HG03457 (cell line): Measurements from ENCODE around the gene OR2B2.
"Not testable (repeated sequence)": the region's sequence is repeated elsewhere in the genome, so short reads cannot be mapped to it uniquely, and the experiment has no call there.

Experiments
- ATAC-seq: cut with Tn5 transposase; IDR thresholded peaks from one replicate; pipeline ENCODE4 v1.9.1; 2021; ENCODE audit warnings: moderate number of reproducible peaks; ENCODE audit not compliant: unreplicated experiment

Gene OR2B2

DNA sequence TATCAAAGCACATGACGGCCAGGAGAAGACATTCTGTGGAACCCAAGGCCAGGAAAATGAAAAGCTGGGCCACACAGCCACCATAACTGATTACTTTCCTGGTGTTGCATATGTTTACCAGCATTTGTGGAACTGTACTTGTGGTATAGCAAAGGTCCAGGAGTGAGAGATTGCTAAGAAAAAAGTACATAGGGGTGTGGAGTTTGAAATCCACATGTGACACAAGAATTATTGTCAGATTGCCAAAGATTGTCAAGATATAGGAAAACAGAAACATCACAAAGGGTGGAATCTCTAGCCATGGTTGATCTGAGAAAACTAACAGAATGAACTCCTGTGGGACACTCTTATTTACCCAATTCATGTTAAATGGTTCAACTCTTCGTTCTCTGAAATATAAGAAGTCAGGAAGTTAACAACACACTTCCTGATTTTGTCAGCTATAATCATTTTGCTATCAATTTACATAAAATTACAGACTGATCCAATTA, at the start of gene OR2B2:
OR2B2 (minus strand) TSS at position 441 of the 491 bp plus-strand sequence; CDS start at position 364, 77 bp downstream.
- no peak for ATAC-seq

DNA sequence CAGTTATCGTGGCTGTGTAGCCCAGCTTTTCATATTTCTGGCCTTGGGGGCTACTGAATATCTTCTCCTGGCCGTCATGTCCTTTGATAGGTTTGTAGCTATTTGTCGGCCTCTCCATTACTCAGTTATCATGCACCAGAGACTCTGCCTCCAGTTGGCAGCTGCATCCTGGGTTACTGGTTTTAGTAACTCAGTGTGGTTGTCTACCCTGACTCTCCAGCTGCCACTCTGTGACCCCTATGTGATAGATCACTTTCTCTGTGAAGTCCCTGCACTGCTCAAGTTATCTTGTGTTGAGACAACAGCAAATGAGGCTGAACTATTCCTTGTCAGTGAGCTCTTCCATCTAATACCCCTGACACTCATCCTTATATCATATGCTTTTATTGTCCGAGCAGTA, 45.3 kb upstream of the OR2B2 start:
- ATAC-seq: no peak

DNA sequence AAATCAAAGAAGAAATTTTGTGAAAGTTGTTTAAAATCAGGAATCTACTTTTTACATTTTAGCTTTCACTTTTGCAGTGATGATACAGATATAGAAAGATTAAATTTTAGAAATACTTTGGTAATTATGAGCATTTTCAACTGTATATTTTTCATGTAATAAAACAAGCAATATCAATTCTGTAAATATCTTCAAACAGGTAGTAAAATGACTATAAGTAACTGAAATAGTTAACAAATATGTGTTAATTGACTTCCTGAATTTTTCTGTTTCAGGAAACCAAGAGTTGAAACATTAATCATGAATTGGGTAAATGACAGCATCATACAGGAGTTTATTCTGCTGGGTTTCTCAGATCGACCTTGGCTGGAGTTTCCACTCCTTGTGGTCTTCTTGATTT, 44.7 kb upstream of the OR2B2 start, which contains the start of gene OR2B6:
OR2B6 (plus strand) TSS at position 301 of the 400 bp plus-strand sequence; CDS start at position 301, 0 bp downstream.
- no peak for ATAC-seq

DNA sequence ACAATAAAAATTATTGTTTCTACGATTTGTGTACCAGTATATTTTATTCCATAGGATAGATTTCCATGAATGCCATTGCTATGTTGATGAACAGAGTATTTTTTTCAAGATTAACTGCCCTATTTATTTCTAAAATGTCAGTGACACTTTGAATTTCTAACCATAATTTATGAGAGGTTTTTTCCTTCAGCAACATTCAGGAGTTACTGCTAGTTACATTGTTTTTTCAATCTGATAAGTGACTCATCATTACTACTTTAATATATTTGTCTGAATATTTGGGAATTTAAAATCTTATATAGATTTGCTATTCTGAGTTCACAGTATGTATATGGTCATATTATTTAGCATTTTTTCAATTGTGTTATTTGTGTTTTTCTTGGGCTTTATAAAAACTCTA, 38.8 kb upstream of the OR2B2 start:
- no peak for ATAC-seq

DNA sequence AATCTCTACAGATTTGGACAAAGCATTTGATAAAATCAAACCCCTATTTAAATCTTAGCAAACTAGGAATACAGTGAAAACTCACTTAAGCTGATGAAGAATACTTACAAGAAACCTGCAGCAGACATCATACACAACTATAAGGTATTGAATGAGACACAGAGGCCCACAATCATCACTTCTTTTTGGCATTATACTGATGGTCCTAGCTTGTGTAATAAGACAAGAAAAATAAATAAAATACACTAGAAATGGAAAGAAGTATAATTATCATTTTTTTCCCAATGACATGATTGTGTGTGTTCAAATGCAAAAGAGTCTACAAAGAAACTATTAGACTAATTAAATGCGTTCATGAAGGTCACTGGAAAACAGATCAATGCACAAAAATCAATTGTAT, 36.0 kb upstream of the OR2B2 start:
- ATAC-seq: no peak

DNA sequence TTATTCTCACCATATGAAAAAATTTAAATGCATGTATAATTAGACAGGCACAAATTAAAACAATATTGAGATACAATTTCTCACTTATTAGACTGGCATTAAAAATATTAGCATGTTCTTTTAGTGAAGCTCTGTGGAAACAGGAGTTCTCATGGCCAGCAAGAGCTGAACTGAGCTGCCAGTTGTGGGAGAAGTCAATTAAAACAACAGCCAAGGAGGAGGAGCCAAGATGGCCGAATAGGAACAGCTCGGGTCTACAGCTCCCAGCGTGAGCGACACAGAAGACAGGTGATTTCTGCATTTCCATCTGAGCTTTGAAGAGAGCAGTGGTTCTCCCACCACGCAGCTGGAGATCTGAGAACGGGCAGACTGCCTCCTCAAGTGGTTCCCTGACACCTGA, 30.9 kb upstream of the OR2B2 start:
- ATAC-seq: not testable (repeated sequence)

DNA sequence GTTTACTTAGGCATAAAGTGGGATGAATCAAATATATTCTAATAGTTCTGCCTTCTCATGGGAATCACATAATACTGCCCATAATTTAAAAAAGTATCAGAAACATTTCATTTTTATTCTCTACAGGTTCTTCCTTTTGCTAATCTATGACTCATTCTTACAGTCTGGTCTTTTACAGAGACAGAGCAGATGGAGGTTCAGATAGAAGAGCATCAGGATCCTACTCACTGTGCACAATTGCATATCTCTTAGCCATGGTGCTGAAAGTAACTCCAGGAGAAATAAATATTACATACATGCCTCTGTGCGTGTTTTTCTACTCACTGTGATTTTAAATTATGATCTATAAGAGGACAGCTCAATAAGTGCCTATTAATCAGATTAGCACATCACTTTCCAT, 28.6 kb upstream of the OR2B2 start:
- ATAC-seq: no peak

DNA sequence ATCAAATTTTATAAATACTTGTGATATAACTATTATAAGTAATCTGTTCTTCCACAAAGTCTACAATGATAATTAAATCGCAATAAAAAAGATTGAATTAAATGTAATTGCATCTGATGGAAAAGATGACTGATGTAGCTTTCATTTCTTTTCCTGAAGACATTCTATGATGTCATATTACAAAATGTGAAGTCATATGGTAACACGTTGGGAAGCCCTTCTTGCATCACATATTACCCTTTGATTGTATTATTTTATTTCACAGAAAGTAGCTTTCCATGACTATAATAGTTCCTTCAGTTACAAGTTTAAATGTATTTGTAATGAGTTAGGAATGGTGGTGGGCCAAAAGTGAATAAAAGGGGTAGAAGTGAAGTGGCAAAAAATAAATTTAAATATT, 19.0 kb upstream of the OR2B2 start:
- no peak for ATAC-seq

DNA sequence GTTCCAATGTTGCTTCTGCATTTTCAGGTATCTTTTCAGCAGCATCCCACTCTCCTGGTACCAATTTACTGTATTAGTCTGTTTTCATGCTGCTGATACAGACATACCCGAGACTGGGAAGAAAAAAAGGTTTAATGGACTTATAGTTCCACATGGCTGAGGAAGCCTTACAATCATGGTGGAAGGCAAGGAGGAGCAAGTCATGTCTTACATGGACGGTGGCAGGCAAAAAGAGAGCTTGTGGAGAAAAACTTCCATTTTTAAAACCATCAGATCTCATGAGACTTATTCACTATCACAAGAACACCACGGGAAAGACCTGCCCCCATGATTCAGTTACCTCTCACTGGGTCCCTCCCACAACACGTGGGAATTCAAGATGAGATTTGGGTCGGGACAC, 17.7 kb upstream of the OR2B2 start:
- not testable (repeated sequence) for ATAC-seq

DNA sequence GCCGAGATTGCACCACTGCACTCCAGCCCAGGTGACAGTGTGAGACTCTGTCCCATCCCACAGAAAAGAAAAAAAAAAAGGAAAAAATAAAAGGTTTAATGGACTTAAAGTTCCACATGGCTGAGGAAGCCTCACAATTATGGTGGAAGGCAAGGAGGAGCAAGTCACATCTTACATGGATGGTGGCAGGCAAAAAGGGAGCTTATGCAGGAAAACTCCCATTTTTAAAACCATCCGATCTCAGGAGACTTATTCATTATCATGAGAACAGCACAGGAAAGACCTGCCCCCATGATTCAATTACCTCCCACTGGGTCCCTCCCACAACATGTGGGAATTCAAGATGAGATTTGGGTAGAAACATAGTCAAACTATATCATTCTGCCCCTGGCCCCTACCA, 15.8 kb upstream of the OR2B2 start:
- ATAC-seq: not testable (repeated sequence)

DNA sequence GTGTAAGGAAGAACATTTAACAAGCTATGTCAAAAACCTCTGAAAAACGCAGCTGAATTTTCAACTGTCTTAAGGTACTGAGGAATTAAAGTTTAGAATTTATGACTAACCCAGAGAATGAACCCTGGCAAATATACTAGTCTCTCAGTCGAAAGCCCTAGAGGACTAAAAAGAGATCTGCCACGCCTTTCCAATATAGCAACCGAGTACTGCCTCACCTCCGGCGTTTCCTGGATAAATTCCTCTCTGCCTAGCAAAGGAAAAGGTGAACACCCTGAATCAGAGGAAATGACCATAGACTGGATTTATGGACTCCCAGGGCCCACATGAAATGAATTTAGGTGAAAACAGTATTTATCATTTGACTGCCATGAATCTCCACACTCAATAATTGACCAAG, 12.0 kb upstream of the OR2B2 start:
- no peak for ATAC-seq

DNA sequence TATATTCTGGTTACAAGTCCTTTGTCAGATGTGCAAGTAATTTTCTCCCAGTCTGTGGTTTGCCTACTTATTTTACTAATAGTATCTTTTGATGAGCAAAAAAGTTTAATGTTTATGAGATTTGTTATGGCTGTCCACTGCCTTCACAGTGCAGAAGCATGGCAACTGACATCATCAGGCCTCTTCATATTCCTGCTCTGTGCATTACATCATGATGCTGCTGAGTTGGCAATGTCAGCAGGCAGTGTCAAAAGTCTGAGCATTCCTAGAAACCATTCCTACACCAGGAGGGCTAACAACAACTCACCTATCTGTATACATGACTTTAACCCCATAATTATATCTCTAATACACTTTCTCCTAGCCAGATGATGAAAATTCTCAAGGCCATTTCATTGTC, 10.8 kb upstream of the OR2B2 start:
- ATAC-seq: no peak

DNA sequence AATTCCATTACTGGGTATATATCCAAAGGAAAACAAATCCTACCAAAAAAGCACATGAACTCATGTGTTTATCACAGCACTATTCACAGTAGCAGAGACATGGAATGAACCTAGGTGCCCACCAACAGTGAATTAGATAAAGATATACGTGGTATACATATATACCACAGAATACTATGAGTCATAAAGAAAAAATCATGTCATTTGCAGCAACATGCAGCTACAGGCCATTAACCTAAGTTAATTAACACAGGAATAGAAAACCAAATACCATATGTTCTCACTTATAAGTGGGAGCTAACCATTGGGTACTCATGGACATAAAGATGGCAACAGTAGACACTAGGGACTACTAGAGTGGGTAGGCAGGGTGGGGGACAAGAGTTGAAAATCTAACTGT, 4.2 kb downstream of the OR2B2 start:
- no peak for ATAC-seq

DNA sequence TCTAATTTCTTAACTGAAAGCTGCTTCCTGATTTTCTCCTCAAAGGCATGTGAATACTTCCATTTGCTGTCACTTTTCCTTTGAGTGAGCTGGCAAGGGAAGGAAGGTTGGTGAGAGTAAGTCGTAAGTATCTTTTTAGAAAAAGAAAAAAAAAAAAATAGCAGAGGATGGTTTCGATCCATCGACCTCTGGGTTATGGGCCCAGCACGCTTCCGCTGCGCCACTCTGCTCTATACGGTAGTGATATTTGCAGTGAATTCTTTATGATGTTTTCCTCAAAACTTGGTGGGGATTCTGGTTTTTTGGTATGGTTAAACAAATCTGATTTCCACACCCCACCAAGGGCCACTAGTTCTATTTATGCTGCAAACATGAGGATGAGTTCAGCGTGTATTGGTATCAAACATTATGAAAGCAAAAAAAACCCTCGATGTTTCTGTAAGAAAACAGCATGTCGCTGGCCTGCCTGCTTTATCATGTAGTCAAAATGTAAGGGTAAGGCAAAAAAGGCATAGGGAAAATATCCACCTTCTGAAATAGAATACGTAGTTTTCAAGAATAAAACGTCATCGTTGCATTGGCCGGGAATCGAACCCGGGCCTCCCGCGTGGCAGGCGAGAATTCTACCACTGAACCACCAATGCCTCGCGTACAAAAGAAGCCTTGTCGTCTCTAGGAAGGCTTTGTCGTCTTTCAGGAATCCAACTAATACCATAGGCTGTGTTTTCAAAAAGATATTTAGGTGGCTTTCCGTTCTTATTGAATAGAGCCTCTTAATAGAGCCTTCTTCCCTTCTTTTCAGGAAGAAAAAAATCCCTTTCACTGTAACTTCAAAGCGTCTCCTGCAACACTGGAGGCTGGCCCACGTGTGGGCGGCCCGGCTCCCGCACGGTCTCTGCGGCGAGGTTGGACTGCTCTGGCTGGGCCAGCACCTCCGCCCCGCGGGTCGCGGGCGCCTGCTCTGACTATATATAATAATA, 9.6 kb downstream of the OR2B2 start:
- peak; percentile 50 for ATAC-seq

DNA sequence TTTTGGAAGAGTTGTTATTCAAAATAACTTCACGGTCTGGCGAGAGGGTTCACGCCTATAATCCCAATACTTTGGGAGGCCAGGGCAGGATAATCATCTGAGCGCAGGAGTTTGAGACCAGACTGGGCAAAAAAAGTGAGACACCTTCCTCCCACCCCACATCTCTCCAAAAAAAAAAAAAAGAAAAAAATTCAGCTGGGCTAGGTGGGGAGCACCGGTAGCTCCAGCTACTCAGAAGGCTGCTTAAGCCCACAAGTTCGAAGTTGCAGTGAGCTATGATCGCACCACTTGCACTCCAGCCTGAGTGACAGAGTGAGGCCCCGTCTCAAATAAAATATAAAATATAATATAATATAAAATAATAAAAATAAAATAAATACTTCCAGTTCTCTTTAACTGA, 10.4 kb downstream of the OR2B2 start:
- no peak for ATAC-seq

DNA sequence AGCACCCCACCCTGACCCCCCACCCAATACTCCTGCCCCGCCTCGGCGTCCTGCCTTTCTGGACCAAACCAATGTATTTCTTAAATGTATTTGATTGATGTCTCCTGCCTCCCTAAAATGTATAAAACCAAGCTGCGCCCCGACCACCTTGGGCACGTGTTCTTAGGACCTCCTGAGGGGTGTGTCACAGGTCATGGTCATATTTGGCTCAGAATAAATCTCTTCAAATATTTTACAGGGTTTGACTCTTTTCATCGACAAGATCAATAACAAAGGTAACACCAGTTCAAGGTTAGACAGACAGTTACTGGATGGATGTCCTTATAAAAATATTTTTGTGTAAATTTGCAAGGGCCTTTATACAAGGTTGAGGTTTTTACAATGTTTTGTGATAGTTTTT, 12.0 kb downstream of the OR2B2 start:
- ATAC-seq: not testable (repeated sequence)

DNA sequence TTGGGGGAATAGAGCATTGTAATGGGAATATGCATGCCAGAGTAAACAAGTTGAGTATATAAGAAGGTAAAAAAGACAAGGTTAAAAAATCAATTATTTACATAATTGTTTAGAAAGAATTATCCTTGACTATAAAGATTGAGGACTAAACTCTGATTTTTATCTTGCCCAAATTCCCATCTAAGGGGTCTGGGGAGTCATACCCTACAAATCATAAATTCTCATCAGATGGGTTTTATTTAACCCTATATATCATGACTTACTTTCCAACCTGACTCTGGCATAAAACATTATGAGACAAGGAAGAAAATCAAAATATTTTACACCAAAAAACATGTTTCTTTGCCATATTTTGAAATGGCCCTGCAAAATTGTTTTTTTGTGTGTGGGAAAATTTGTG, 12.7 kb downstream of the OR2B2 start:
- ATAC-seq: no peak

DNA sequence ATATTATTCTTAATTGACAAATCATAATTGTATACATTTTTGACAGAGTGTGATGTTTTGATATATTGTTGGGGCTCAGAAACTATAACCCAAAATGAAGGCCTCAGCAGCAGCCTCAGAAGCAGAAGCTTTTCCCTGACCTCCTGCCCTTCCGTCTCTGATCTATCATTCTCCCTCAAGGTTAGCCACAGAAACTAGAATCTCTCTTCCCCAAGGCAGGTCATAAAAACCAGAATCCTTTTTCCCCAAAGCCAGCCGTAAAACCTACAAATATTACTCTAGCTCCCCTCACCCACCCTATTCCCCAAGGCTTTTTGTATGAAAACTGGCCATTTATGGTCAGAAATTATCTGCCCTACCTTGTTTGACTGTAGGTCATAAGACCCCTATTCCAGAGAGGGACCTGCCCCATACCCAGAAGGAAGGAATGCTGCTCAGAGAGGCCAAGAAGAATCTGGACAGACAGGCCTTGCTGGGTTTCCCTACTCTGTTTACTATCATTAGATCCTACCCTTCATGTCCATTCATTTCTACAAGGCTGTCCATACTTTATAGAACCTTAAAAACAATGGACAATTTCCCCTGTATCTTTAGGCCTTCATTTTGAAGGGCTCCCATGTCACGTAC, 14.5 kb downstream of the OR2B2 start:
- ATAC-seq: no peak

DNA sequence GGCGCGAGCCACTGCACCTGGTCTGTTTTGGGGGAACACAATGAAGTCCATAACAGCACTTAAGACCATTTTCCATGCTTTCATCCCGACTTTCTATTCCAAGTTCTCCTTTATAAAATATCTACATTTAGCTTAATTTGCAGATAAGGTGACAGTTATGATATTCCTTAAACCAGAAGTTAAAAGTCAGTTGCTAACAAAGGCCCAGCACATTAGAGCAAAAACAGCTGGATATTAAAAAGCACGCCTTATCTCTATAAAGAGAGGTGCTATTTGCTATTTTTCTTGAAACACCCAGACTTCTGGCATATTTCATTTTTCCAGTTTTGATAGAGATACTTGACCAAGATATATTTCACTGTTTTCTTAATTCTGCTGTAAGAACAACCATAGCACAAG, 15.8 kb downstream of the OR2B2 start:
- no peak for ATAC-seq

DNA sequence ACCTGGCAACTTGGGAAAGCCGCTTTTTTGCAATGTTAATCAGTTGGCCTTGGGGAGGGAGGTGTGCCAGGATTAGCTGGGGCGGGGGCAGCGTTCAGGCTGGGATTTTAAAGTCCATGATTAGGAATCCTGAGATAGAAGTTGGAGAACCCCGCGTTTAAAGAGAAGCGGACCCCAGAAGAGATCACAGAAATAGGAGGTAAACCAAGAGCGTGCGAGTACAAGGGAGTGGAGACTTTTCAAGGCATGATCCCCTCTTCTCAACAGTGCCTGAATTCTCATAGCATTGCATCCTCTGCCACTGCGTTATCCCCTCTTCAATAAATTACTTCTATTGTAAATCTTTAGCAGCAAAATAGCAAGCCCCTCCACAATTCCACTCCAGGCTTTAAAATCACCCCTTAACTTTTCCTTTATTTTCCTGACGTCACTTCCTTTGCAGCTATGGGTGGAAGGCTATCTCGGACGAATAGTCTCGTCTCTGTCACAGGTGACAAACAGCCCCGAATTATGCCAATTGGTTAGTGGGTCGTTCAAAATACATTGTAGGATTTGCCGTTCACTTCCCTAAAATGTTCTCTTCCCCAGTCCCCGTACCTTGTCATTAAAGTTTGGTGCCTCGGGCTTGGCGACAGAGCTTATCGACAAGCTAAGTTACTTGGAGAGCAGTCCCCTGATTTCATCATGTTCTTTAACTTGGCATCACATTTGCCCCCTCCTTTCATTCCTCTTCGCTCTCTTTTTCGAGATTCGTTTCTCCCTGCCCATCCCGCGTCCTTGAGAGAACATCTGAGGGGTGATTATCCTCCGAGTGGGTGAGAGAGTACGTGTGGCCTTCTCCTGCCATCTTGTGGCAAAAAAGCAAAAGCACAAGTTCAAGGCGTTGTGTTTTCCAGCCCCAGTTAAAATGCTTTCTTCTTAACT, 17.1 kb downstream of the OR2B2 start:
- no peak for ATAC-seq
